ENCODE measurements around the gene TRIM68. TPM values are rescaled to one million over a fixed set of nuclear protein-coding genes. Genes with fewer than 3 reads are reported as not detected.

The TRIM68 gene
- total RNA-seq, 1 donor, result 17.7 TPM

GRCh38 chr11:4559527-4560440, 48.2 kb downstream of the TRIM68 start:
- Histone ChIP-seq H3K9me3 (ENCODE audit: low read depth, low read length) (no peaks in the 10 kb centered on the region), H3K36me3 (ENCODE audit: insufficient read depth, low read length) (no peaks in the 10 kb centered on the region), H3K4me3 (ENCODE audit: insufficient read depth, low read length) (no peak overlapping the region), H3K27me3 (ENCODE audit: insufficient read depth, low read length) (no peaks in the 10 kb centered on the region), H2AFZ (ENCODE audit: low read length) (no peak overlapping the region), H3K4me1 (ENCODE audit: insufficient read depth, low read length) (no peaks in the 10 kb centered on the region), H3K4me2 (ENCODE audit: insufficient read depth, low read length) (no peak overlapping the region), H3K79me2 (ENCODE audit: insufficient read depth, low read length) (no peaks in the 10 kb centered on the region), H3K27ac (ENCODE audit: low read depth, low read length) (no peak overlapping the region), H4K20me1 (ENCODE audit: insufficient read depth, low read length) (no peaks in the 10 kb centered on the region)
- no peak for TF ChIP-seq CTCF (IDR thresholded peaks at IDR 0.05; ENCODE audit: extremely low read depth, low read depth, low read length)
- DNase-seq (ENCODE audit: insufficient read length, low spot score, missing footprints), result no peak

- Histone ChIP-seq H3K4me3 (ENCODE audit: insufficient read depth, low read length) (no peak overlapping the region), H2AFZ (ENCODE audit: low read length) (no peak overlapping the region), H3K27me3 (ENCODE audit: insufficient read depth, low read length) (no peaks in the 10 kb centered on the region), H3K4me1 (ENCODE audit: insufficient read depth, low read length) (no peaks in the 10 kb centered on the region), H3K79me2 (ENCODE audit: insufficient read depth, low read length) (no peaks in the 10 kb centered on the region), H3K4me2 (ENCODE audit: insufficient read depth, low read length) (no peak overlapping the region), H4K20me1 (ENCODE audit: insufficient read depth, low read length) (no peaks in the 10 kb centered on the region), H3K36me3 (ENCODE audit: insufficient read depth, low read length) (no peaks in the 10 kb centered on the region), H3K27ac (ENCODE audit: low read depth, low read length) (no peak overlapping the region), H3K9me3 (ENCODE audit: low read depth, low read length) (no peaks in the 10 kb centered on the region)
- TF ChIP-seq CTCF (IDR thresholded peaks at IDR 0.05; ENCODE audit: extremely low read depth, low read depth, low read length), result peak; percentile 37
- DNase-seq (ENCODE audit: insufficient read length, low spot score, missing footprints), result peak; percentile 22
Observed at GRCh38 chr11:4551346-4551979, 56.6 kb downstream of the TRIM68 start.

Other genes starting within 250 kb of the TRIM68 start
- gene OR52B4, start 239.8 kb downstream of the TRIM68 start, total RNA-seq, result not detected in 2 replicates
- gene TRIM21, start 214.5 kb downstream of the TRIM68 start, total RNA-seq, result 15.6 and 15.9 TPM in 2 replicates
- gene OR52K2, start 158.9 kb downstream of the TRIM68 start, total RNA-seq, result not detected in 2 replicates
- gene OR52K1, start 125.6 kb downstream of the TRIM68 start, total RNA-seq, result not detected in 2 replicates
- not detected in 2 replicates for gene OR52M1, start 63.0 kb downstream of the TRIM68 start, total RNA-seq
- gene OR52I2, start 26.5 kb downstream of the TRIM68 start, total RNA-seq, result not detected in 2 replicates
- gene OR52I1, start 14.2 kb downstream of the TRIM68 start, total RNA-seq, result not detected in 2 replicates
- gene OR51D1, start 29.2 kb upstream of the TRIM68 start, total RNA-seq, result not detected in 2 replicates
- gene OR51E1, start 35.8 kb upstream of the TRIM68 start, total RNA-seq, result not detected in 2 replicates
- gene OR51E2, start 89.6 kb upstream of the TRIM68 start, total RNA-seq, result not detected in 2 replicates
- not detected in 2 replicates for gene MMP26, start 96.6 kb upstream of the TRIM68 start, total RNA-seq
- not detected in 2 replicates for gene OR51F1, start 161.7 kb upstream of the TRIM68 start, total RNA-seq
- gene OR52R1, start 196.1 kb upstream of the TRIM68 start, total RNA-seq, result not detected in 2 replicates
- gene OR51F2, start 213.1 kb upstream of the TRIM68 start, total RNA-seq, result not detected in 2 replicates
- gene OR51S1, start 241.0 kb upstream of the TRIM68 start, total RNA-seq, result not detected in 2 replicates

All from osteoblast (primary cell).